Measurements from ENCODE around the gene ZNF646. TPM values are rescaled to one million over a fixed set of nuclear protein-coding genes. Genes with fewer than 3 reads are reported as not detected.

The ZNF646 gene
- total RNA-seq, 1 donor from 2014 or later: 10.6 TPM

GRCh38 chr16:31113121-31114120, 39.2 kb downstream of the ZNF646 start:
- Histone ChIP-seq H3K36me3 (peaks cover 0 to 32% of the 10 kb centered on the region in 2 donors), H3K4me1 (peaks cover 31% of the 10 kb centered on the region), H3K4me3 (no peak overlapping the region), H3K27me3 (no peaks in the 10 kb centered on the region), H3K9me3 (no peaks in the 10 kb centered on the region), H3K27ac (peak overlapping the region; percentile 43)
- no peak for DNase-seq (ENCODE audit: extremely low spot score in 2 of 2)
- TF ChIP-seq POLR2A (IDR thresholded peaks at IDR 0.05) (no peak), POLR2AphosphoS5 (IDR thresholded peaks at IDR 0.05; ENCODE audit: insufficient read depth in 1 of 2, low read depth in 1 of 2) (no peak)
- TF ChIP-seq, protein P1, sequence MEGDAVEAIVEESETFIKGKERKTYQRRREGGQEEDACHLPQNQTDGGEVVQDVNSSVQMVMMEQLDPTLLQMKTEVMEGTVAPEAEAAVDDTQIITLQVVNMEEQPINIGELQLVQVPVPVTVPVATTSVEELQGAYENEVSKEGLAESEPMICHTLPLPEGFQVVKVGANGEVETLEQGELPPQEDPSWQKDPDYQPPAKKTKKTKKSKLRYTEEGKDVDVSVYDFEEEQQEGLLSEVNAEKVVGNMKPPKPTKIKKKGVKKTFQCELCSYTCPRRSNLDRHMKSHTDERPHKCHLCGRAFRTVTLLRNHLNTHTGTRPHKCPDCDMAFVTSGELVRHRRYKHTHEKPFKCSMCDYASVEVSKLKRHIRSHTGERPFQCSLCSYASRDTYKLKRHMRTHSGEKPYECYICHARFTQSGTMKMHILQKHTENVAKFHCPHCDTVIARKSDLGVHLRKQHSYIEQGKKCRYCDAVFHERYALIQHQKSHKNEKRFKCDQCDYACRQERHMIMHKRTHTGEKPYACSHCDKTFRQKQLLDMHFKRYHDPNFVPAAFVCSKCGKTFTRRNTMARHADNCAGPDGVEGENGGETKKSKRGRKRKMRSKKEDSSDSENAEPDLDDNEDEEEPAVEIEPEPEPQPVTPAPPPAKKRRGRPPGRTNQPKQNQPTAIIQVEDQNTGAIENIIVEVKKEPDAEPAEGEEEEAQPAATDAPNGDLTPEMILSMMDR (IDR thresholded peaks at IDR 0.05): no peak
- intact Hi-C loops (cut with DNase I): no loop called here

DNA sequence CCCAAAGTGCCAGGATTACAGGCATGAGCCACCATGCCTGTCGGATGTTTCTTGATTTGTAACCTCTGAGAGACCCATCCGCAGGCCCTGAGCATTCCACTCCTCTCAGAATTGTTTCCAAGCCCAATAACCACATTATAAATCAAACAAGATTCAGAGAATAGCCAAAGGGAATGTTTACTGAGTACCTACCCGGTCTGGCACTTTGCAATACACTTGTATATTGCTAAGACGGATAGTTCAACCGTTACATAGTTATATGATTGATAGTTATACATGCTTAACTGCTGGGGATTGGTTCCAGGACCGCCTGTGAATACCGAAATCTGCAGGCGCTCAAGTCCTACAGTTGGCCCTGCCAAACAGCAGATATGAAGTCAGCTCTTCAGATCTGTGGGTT, 40.2 kb downstream of the ZNF646 start:
- Histone ChIP-seq H3K27me3 (no peaks in the 10 kb centered on the region), H3K27ac (no peak overlapping the region), H3K4me3 (no peak overlapping the region), H3K9me3 (no peaks in the 10 kb centered on the region), H3K4me1 (peaks cover 31% of the 10 kb centered on the region), H3K36me3 (peaks cover 0 to 30% of the 10 kb centered on the region in 2 donors)
- intact Hi-C loops (cut with DNase I): no loop called here
- no peak for DNase-seq (ENCODE audit: extremely low spot score in 2 of 2)
- TF ChIP-seq, protein P1 (IDR thresholded peaks at IDR 0.05): no peak
- TF ChIP-seq POLR2AphosphoS5 (IDR thresholded peaks at IDR 0.05; ENCODE audit: insufficient read depth in 1 of 2, low read depth in 1 of 2) (no peak), POLR2A (IDR thresholded peaks at IDR 0.05) (no peak)

DNA sequence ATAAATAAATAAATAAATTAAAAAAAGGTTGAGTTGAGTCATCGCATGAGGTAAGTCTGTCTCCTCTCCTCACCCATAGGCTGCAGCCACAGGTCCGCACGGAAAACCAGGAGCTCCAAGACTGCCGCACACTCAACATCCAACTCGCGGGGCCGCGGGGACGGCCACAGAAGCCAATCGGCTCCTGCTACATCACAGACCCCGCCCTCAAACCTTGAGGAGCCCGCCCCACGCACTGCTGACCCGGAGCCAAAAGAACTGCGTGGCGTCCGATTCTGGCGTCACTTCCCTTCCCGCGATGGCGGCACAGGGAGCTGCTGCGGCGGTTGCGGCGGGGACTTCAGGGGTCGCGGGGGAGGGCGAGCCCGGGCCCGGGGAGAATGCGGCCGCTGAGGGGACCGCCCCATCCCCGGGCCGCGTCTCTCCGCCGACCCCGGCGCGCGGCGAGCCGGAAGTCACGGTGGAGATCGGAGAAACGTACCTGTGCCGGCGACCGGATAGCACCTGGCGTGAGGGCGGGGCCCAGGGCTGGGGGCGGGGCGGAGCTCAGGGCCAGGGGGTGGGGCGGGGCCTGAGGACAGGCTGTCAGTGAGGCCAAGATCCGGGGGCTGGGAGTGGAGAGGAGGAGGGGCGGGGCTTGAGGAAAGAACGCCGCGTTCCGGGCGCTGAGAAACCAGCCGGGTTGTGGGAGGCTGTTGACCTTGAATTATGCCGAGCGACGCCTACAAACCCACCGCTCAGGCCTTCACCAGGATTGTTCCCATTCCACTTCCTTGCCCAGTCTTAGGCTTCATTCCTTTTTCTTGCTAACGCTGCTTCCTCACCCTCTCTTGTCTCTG, 43.4 kb downstream of the ZNF646 start, which contains the start of gene KAT8:
Gene KAT8 (plus strand): TSS at position 281 of the 839 bp plus-strand sequence. CDS start 18 bp downstream, at position 299.
- Histone ChIP-seq H3K9me3 (no peaks in the 10 kb centered on the region), H3K36me3 (peaks cover 0 to 27% of the 10 kb centered on the region in 2 donors), H3K4me1 (peaks cover 29% of the 10 kb centered on the region), H3K27ac (peak within 1 kb of the TSS; percentile 91), H3K27me3 (no peaks in the 10 kb centered on the region), H3K4me3 (peak within 1 kb of the TSS; percentile 66 to 77)
- peak in 1 of 2 donors; percentile 86 for TF ChIP-seq POLR2A (IDR thresholded peaks at IDR 0.05)
- TF ChIP-seq POLR2AphosphoS5 (IDR thresholded peaks at IDR 0.05; ENCODE audit: insufficient read depth in 1 of 2, low read depth in 1 of 2): peak in 1 of 2 donors; percentile 87
- TF ChIP-seq, protein P1 (IDR thresholded peaks at IDR 0.05): peak in 1 of 3 experiments; percentile 8
- intact Hi-C loops (cut with DNase I): no loop called here
- peak in 1 of 2 donors; percentile 99 for DNase-seq (ENCODE audit: extremely low spot score in 2 of 2)

- H3K36me3 ChIP-seq: peaks cover 0 to 30% of the 10 kb centered on the region in 2 donors
- TF ChIP-seq POLR2A (IDR thresholded peaks at IDR 0.05) (no peak), POLR2AphosphoS5 (IDR thresholded peaks at IDR 0.05; ENCODE audit: insufficient read depth in 1 of 2, low read depth in 1 of 2) (peak in 1 of 2 donors; percentile 32)
- TF ChIP-seq, protein P1 (IDR thresholded peaks at IDR 0.05): no peak
- intact Hi-C loops (cut with DNase I): no loop called here
- no peaks in the 10 kb centered on the region for H3K9me3 ChIP-seq
- peak overlapping the region; percentile 66 to 77 for H3K4me3 ChIP-seq
- peaks cover 29% of the 10 kb centered on the region for H3K4me1 ChIP-seq
- H3K27ac ChIP-seq: peak overlapping the region; percentile 91
- DNase-seq (ENCODE audit: extremely low spot score in 2 of 2): peak in 1 of 2 donors; percentile 82
- H3K27me3 ChIP-seq: no peaks in the 10 kb centered on the region
These were observed 44.3 kb downstream of the ZNF646 start for GRCh38 chr16:31118223-31119155.

Data from vagina (tissue), 2 donors.